Aorta (tissue), 4 donors: Measurements from ENCODE around the gene C5orf58. TPM values are rescaled to one million over a fixed set of nuclear protein-coding genes. Genes with fewer than 3 reads are reported as not detected.

ENCODE experiments used
- polyA plus RNA-seq, 2 donors: library from polyadenylated mRNA; stranded (reverse); fragments of 200-250 nt; gene quantifications; one replicate each; pipeline ENCODE4 v1.2.3, GENCODE V29; 2013
- total RNA-seq, 2 donors: library from RNA; stranded (reverse); fragmentation: NEBNext Ultra II Directional; extraction: Animal tissue kit (Norgen Biotek cat#: 25700); gene quantifications; one replicate each; pipeline ENCODE4 v1.2.1, GENCODE V29; 2021
- donor health status: healthy with polysubstance abuse.
- donor health status: Bipolar disorder and iron deficiency.
- donor health status: DM: no; HTN: no; CAD: no.
- donor health status: DM: yes; HTN: yes; CAD: no.

C5orf58 gene
- total and polyA plus RNA-seq, 4 donors: not detected

Other genes starting within 250 kb of the C5orf58 start
- not detected for gene FOXI1, start 127.1 kb upstream of the C5orf58 start, total RNA-seq
- not detected for gene FOXI1, start 127.1 kb upstream of the C5orf58 start, polyA plus RNA-seq
- gene LCP2, start 64.8 kb downstream of the C5orf58 start, total RNA-seq: 10 to 100 TPM; 25.7 to 58.8 TPM
- 10 to 100 TPM in 1 of 2 donors, 1 to 10 TPM in 1; 2.1 to 16.9 TPM for gene LCP2, start 64.8 kb downstream of the C5orf58 start, polyA plus RNA-seq
- 10 to 100 TPM; 30.0 to 63.3 TPM for gene KCNMB1, start 156.4 kb downstream of the C5orf58 start, total RNA-seq
- gene KCNMB1, start 156.4 kb downstream of the C5orf58 start, polyA plus RNA-seq: 10 to 100 TPM; 19.7 to 42.8 TPM